Peyer's patch (tissue), 4 donors: ENCODE results near the gene ZNF219.

Experiments used
- CTCF ChIP-seq, 6 experiments: fragments of 450-650 bp in 4 of 6; fragments of 200-600 bp in 2 of 6; sonication (generic) in 1 of 6; IDR thresholded peaks; one replicate each; pipeline ENCODE4 v1.5.1; 2017 to 2019; ENCODE audit warnings: antibody characterized with exemption in 6 of 6, mild to moderate bottlenecking in 3 of 6, moderate library complexity in 1 of 6
- POLR2A ChIP-seq, 2 donors: fragments of 450-650 bp; IDR thresholded peaks; one replicate each; pipeline ENCODE4 v1.5.1; 2017; ENCODE audit warnings: antibody characterized with exemption in 2 of 2, mild to moderate bottlenecking in 2 of 2, moderate library complexity in 2 of 2

- TF ChIP-seq CTCF (IDR thresholded peaks at IDR 0.05) (no peak), POLR2A (IDR thresholded peaks at IDR 0.05) (no peak)
Measured at GRCh38 chr14:21042918-21043317, 55.5 kb downstream of the ZNF219 start.
